Transverse colon (tissue), 4 donors: Measurements from ENCODE around the gene ZNF653. TPM values are rescaled to one million over a fixed set of nuclear protein-coding genes. Genes with fewer than 3 reads are reported as not detected.

Experiments used
- DNase-seq: peaks from one replicate; pipeline ENCODE4 v3.0.0-alpha.2; 2019
- H3K27ac ChIP-seq, 4 donors: fragments of 200-600 bp; sonication (generic); 2 replicates each; pipeline ENCODE4 v1.5.1; 2016 to 2018; ENCODE audit warnings: inconsistent platforms in 4 of 4
- H3K27me3 ChIP-seq: fragments of 200-600 bp; sonication (generic); 2 replicates; pipeline ENCODE4 v1.5.1; 2017; ENCODE audit warnings: inconsistent platforms
- H3K36me3 ChIP-seq, 4 donors: fragments of 200-600 bp; sonication (generic); 2 replicates each; pipeline ENCODE4 v1.5.1; 2017 to 2019; ENCODE audit warnings: inconsistent platforms in 4 of 4
- H3K4me1 ChIP-seq, 4 donors: fragments of 200-600 bp; sonication (generic); 2 replicates each; pipeline ENCODE4 v1.5.1; 2017 to 2020; ENCODE audit warnings: inconsistent platforms in 4 of 4
- H3K4me3 ChIP-seq, 4 donors: fragments of 200-600 bp; sonication (generic); 1 replicate in 1 of 4; 2 replicates in 3 of 4; pipeline versions ENCODE4 v1.5.1 to v1.6.1; 2017 to 2019; ENCODE audit warnings: inconsistent platforms in 4 of 4
- H3K9me3 ChIP-seq, 2 donors: fragments of 200-600 bp; sonication (generic); 2 replicates each; pipeline ENCODE4 v1.5.1; 2017 to 2019; ENCODE audit warnings: inconsistent platforms in 2 of 2
- CTCF ChIP-seq, 5 experiments: fragments of 200-600 bp in 3 of 5; fragments of 450-650 bp in 2 of 5; sonication (generic) in 3 of 5; IDR thresholded peaks; 1 replicate in 2 of 5; 2 replicates in 3 of 5; pipeline ENCODE4 v1.5.1; 2016 to 2017; ENCODE audit warnings: antibody characterized with exemption in 5 of 5, inconsistent platforms in 3 of 5, mild to moderate bottlenecking in 2 of 5, moderate library complexity in 1 of 5
- EP300 ChIP-seq: sonication (generic); formaldehyde crosslinking; IDR thresholded peaks from one replicate; pipeline ENCODE4 v1.6.1; 2017; ENCODE audit warnings: antibody characterized with exemption, low read depth
- POLR2A ChIP-seq: fragments of 450-650 bp; IDR thresholded peaks from one replicate; pipeline ENCODE4 v1.6.1; 2016; ENCODE audit warnings: antibody characterized with exemption, mild to moderate bottlenecking, moderate library complexity
- POLR2AphosphoS5 ChIP-seq, 3 donors: sonication (generic); formaldehyde crosslinking; IDR thresholded peaks; one replicate each; pipeline ENCODE4 v1.6.1; 2016; ENCODE audit warnings: antibody characterized with exemption in 3 of 3
- WGBS, 2 donors: methylation state at CpG; one replicate each; pipeline ENCODE4 v1.1.5; 2018; ENCODE audit warnings: low coverage in 1 of 2; 5-methylcytosine and 5-hydroxymethylcytosine counted together
- in situ Hi-C, 4 donors: fragments of 200-750 bp; cut with MboI; loops; one replicate each; pipeline versions ENCODE4 v1.15.0 to v1.15.1; 2017; ENCODE audit warnings: low sequenced_read_pairs in 3 of 4, low pct_ligation_motif_present in 1 of 4, low pct_unique_long_range_greater_than_20kb in 1 of 4
- intact Hi-C: fragments of 100-400 bp; cut with DNase I; formaldehyde crosslinking; loops from one replicate; pipeline ENCODE4 v1.15.1; 2023; ENCODE audit warnings: low total_unique reads
- total RNA-seq, 4 donors: library from RNA; depleted of rRNA; stranded (reverse); fragments of >200 nt; gene quantifications; one replicate each; pipeline ENCODE4 v1.1.0, GENCODE V29; 2016

ZNF653 gene
- total RNA-seq, 4 donors from 2014 or later, result 10.6 to 44.9 (median 17.4) TPM

GRCh38 chr19:11495481-11495880 is 10.2 kb downstream of the ZNF653 start:
- TF ChIP-seq POLR2A, result no peak
- no peak for TF ChIP-seq EP300
- no peak for TF ChIP-seq POLR2AphosphoS5 (IDR thresholded peaks at IDR 0.05)
- no peak for TF ChIP-seq CTCF (IDR thresholded peaks at IDR 0.05)
- Histone ChIP-seq H3K9me3 (no peaks in the 10 kb centered on the region), H3K4me1 (peaks cover 0 to 5% (median 2%) of the 10 kb centered on the region in 4 donors), H3K36me3 (no peaks in the 10 kb centered on the region), H3K27ac (no peak overlapping the region), H3K27me3 (no peaks in the 10 kb centered on the region), H3K4me3 (no peak overlapping the region)
- WGBS, 2 donors, result 88% methylated on average over 10 of the region's 10 CpGs; no CpG with 5 or more reads in 1 of the 2 donors
- in situ Hi-C loops (loop anchor here in 2 of 4 donors (25.0 kb wide), 2 partner anchors 108 to 208 kb away; partner anchors contain the start of genes EPOR (in 1 of the 2) and TSPAN16 (in 1 of the 2)), intact Hi-C loops (no loop called here)
- no peak for DNase-seq

GRCh38 chr19:11494634-11495285 is 10.9 kb downstream of the ZNF653 start:
- no peak for TF ChIP-seq POLR2AphosphoS5 (IDR thresholded peaks at IDR 0.05)
- TF ChIP-seq CTCF (IDR thresholded peaks at IDR 0.05), result no peak
- TF ChIP-seq POLR2A, result no peak
- TF ChIP-seq EP300, result no peak
- Histone ChIP-seq H3K36me3 (no peaks in the 10 kb centered on the region), H3K4me1 (peaks cover 0 to 5% (median 3%) of the 10 kb centered on the region in 4 donors), H3K27me3 (no peaks in the 10 kb centered on the region), H3K9me3 (no peaks in the 10 kb centered on the region), H3K27ac (no peak overlapping the region), H3K4me3 (no peak overlapping the region)
- intact Hi-C loops (no loop called here), in situ Hi-C loops (loop anchor here in 2 of 4 donors (25.0 kb wide), 2 partner anchors 107 to 207 kb away; partner anchors contain the start of genes EPOR (in 1 of the 2) and TSPAN16 (in 1 of the 2))
- no peak for DNase-seq
- WGBS, 2 donors, result 93 to 100% methylated on average over 1 to 25 of the region's 27 CpGs

GRCh38 chr19:11489378-11489777 is 16.3 kb downstream of the ZNF653 start:
- no peaks in the 10 kb centered on the region for H3K27me3 ChIP-seq
- H3K4me3 ChIP-seq, result no peak overlapping the region
- intact Hi-C loops (no loop called here), in situ Hi-C loops (loop anchor here in 2 of 4 donors (25.0 kb wide), 2 partner anchors 102 to 202 kb away; partner anchors contain the start of genes EPOR (in 1 of the 2) and TSPAN16 (in 1 of the 2))
- no peak overlapping the region for H3K27ac ChIP-seq
- no peak for DNase-seq
- H3K36me3 ChIP-seq, result peaks cover 0 to 4% (median 0%) of the 10 kb centered on the region in 4 donors
- no peak for TF ChIP-seq EP300
- TF ChIP-seq CTCF (IDR thresholded peaks at IDR 0.05), result no peak
- TF ChIP-seq POLR2A, result no peak
- TF ChIP-seq POLR2AphosphoS5 (IDR thresholded peaks at IDR 0.05), result no peak
- no peaks in the 10 kb centered on the region for H3K9me3 ChIP-seq
- H3K4me1 ChIP-seq, result peaks cover 0 to 5% (median 3%) of the 10 kb centered on the region in 4 donors
- 80% methylated on average over 7 of the region's 7 CpGs; no CpG with 5 or more reads in 1 of the 2 donors for WGBS, 2 donors

- TF ChIP-seq CTCF (IDR thresholded peaks at IDR 0.05) (no peak), POLR2A (no peak), POLR2AphosphoS5 (IDR thresholded peaks at IDR 0.05) (no peak), EP300 (no peak)
- Histone ChIP-seq H3K4me3 (no peak overlapping the region), H3K27me3 (peaks cover 23% of the 10 kb centered on the region), H3K4me1 (peaks cover 6 to 19% (median 11%) of the 10 kb centered on the region in 4 donors), H3K27ac (no peak overlapping the region), H3K36me3 (peaks cover 0 to 4% (median 0%) of the 10 kb centered on the region in 4 donors), H3K9me3 (no peaks in the 10 kb centered on the region)
- in situ Hi-C loops, result loop anchor here in 2 of 4 donors (25.0 kb wide), 2 partner anchors 100 to 200 kb away; partner anchors contain the start of genes EPOR (in 1 of the 2) and TSPAN16 (in 1 of the 2)
- intact Hi-C loops, result no loop called here
- WGBS, 2 donors, result 87 to 91% methylated on average over 9 to 45 of the region's 45 CpGs
- no peak for DNase-seq
These were observed 18.8 kb downstream of the ZNF653 start for GRCh38 chr19:11486661-11487503.
